ENCODE results near the gene PUDP.
A peak's percentile ranks its signal among the peaks of the same experiment; 100 is the strongest.

PUDP gene

GRCh38 chrX:7133050-7133440 is 14.9 kb downstream of the PUDP start:
- TF ChIP-seq CTCF (conservative IDR thresholded peaks at IDR 0.05) = no peak
- peak overlapping the region; percentile 73 for H3K27ac ChIP-seq

GRCh38 chrX:7132335-7133049 is 15.5 kb downstream of the PUDP start:
- peak overlapping the region; percentile 73 for H3K27ac ChIP-seq
- peak; percentile 80 for TF ChIP-seq CTCF (conservative IDR thresholded peaks at IDR 0.05)

GRCh38 chrX:7131621-7132020 is 16.3 kb downstream of the PUDP start:
- no peak for TF ChIP-seq CTCF (conservative IDR thresholded peaks at IDR 0.05)

GRCh38 chrX:7127056-7127455 is 20.9 kb downstream of the PUDP start:
- no peak overlapping the region for H3K27ac ChIP-seq
- no peak for TF ChIP-seq CTCF (conservative IDR thresholded peaks at IDR 0.05)

More at GRCh38 chrX:7131621-7132020, 16.3 kb downstream of the PUDP start:
- H3K27ac ChIP-seq = peak overlapping the region; percentile 73

GRCh38 chrX:7120878-7121219 is 27.1 kb downstream of the PUDP start:
- no peak for TF ChIP-seq CTCF (conservative IDR thresholded peaks at IDR 0.05)
- H3K27ac ChIP-seq = peak overlapping the region; percentile 94

- peak overlapping the region; percentile 94 for H3K27ac ChIP-seq
- TF ChIP-seq CTCF (conservative IDR thresholded peaks at IDR 0.05) = no peak
These were observed 27.7 kb downstream of the PUDP start for GRCh38 chrX:7119950-7120877.

- no peak for TF ChIP-seq CTCF (conservative IDR thresholded peaks at IDR 0.05)
- peak overlapping the region; percentile 94; the same call in 1 of the 2 replicates for H3K27ac ChIP-seq
These were observed 30.4 kb downstream of the PUDP start for GRCh38 chrX:7117587-7117986.
